ENCODE results near the gene ATF7.

GRCh38 chr12:53578783-53579182 is 47.4 kb downstream of the ATF7 start:
- no peak for TF ChIP-seq POLR2AphosphoS5 (IDR thresholded peaks at IDR 0.05; ENCODE audit: borderline replicate concordance, low read depth, low read length)
- TF ChIP-seq EZH2 (IDR thresholded peaks at IDR 0.05) = no peak
